Aortic smooth muscle cell (primary cell): ENCODE results near the gene ZNF426. TPM values are rescaled to one million over a fixed set of nuclear protein-coding genes. Genes with fewer than 3 reads are reported as not detected.

ENCODE experiments used
- total RNA-seq: library from RNA; depleted of rRNA; stranded (reverse); fragments of >200 nt; gene quantifications from 2 replicates; pipeline ENCODE4 v1.2.3, GENCODE V29; 2014

Gene ZNF426
- total RNA-seq: 19.7 and 20.4 TPM in 2 replicates

DNA sequence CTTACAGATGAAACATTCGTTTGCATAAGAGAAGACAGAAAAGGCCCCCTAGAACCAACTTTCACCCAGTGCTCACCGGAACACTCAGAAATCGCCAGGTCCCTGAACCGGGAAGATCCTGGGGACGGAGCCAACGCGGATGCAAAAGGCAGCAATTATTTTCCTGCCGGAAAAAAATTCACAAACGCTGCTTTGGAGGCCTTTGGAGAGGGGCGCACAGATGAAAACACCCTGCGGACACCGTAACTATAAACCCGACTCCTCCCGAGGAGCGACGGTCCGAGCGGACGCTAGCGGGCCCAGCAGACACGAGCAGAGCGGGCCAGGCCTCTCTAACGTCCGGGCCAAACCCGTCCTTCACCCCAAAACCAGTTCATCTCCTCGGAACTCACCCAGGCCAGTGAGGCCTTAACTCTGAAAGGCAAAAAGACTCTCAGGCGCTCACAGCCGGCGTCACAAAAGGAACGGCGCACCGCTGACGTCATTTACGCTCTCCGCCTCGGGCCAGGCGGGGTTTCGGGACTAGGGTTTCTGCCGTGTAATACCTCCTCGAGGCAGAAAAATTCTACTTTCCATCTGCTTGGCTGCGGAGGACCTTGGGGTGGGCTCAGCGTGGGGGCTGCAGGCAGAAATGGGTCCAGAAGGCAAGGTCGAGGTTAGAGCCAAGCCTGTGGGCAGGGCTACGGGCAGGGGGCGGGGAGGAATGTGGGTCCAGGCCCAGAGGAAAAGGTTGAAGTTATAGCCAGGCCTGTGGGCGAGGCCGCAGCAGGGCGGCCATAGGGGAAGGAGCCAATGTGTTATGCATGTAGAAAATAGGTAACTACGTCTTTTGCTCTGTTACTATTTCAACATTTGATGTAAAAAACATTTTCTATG lies at the start of gene ZNF426:
ZNF426 (minus strand) TSS at position 463 of the 876 bp plus-strand sequence. CDS start 2,413 bp downstream, outside the sequence.

DNA sequence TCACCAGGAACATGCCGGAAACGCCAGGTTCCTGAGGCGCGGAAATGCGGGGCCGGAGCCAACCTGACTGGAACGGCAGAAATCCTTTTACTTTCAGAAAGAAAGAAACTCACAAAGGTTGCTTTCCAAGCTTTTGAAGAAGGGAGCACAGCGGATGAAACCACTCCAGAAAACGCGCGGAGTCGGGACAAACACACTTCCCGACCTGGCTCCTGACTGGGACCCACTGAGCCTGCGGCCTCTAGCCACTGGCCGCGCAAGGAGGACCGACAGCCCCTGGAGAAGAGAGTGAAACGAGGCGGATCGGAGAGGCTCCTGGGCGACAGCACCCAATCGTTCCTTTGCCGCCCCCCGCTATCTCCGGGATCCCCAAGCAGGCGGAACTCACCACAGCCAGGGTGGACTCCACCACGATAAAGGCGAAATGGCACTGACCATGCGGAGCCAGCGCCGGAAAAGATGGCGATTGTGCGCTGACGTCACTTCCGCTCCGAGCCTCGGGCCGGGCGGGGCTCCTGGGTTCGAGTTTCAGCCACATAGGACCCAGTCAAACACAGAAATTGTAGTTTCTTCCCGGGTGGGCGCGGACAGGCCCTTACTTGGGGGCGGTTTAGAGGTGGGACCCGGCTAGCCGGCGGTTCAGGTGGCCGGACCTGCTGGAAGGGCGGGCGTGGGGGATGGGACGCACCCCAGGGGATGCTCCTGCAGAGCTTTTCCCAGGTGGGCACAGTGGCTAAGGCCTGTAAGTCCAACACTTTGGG lies 45.8 kb upstream of the ZNF426 start, which contains the start of gene ZNF121:
ZNF121 (minus strand) TSS at position 432 of the 761 bp plus-strand sequence. CDS start 16,407 bp downstream, outside the sequence.

DNA sequence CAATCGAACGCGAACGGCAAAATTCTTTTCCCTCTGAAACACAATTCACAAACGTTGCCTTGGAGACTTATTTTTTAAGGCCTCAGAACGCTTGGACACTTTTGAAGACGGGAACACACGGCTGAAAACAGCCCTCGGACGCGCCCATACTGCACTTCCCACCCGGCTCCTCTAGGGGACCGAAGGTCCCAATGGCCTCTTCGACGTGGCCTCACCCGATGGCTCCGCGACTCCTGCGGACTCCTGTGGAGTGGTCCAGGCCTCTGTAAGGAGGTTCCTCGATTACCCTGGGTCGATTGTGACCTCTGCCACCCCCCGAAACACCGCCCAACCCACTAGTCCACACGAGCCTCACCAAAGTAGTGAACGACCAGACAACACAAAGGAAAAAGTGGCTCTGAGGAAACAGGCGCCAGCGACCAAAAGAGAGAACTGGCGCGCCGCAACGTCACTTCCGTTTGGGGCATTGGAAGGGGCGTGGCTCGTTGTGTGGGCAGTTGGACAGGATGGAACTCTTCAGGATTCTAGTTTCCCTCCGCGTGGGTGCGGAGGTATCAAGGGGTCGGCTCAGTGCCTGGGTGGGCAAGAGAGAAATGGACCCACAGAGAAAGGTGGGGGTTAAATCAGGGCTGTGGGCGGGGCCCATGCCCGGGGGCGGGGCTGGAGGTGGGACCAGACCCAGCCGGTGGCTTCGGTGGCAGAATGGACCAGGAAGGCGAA lies 40.1 kb downstream of the ZNF426 start, which contains the start of gene ZNF560:
ZNF560 (minus strand) TSS at position 434 of the 720 bp plus-strand sequence. CDS start 23,303 bp downstream, outside the sequence.

Other genes with a start within 250 kb of the ZNF426 start
- gene ZNF699, start 228.8 kb downstream of the ZNF426 start, total RNA-seq: 6.2 and 6.3 TPM in 2 replicates
- gene ZNF559, start 214.5 kb downstream of the ZNF426 start, total RNA-seq: 11.0 and 13.7 TPM in 2 replicates
- gene ZNF177, start 175.6 kb downstream of the ZNF426 start, total RNA-seq: 1.5 and 1.9 TPM in 2 replicates
- 7.3 and 8.6 TPM in 2 replicates for gene ZNF266, start 103.1 kb downstream of the ZNF426 start, total RNA-seq
- 0.06 and 0.40 TPM in 2 replicates for gene ZNF560, start 40.0 kb downstream of the ZNF426 start, total RNA-seq
- gene ZNF121, start 45.9 kb upstream of the ZNF426 start, total RNA-seq: 33.9 and 45.0 TPM in 2 replicates
- gene ZNF561, start 82.6 kb upstream of the ZNF426 start, total RNA-seq: 33.0 and 41.4 TPM in 2 replicates
- 19.8 and 23.1 TPM in 2 replicates for gene ZNF562, start 136.5 kb upstream of the ZNF426 start, total RNA-seq
- 16.6 and 19.3 TPM in 2 replicates for gene ZNF846, start 230.1 kb upstream of the ZNF426 start, total RNA-seq